IPS-18c (cell line): ENCODE results near the gene SPIB.

Source experiments
- H3K4me3 ChIP-seq: 2 replicates; pipeline ENCODE4 v1.7.0; 2013; ENCODE audit warnings: low read depth, mild to moderate bottlenecking, low read length, moderate library complexity; ENCODE audit not compliant: insufficient read depth
- H3K9me3 ChIP-seq: one replicate; pipeline ENCODE4 v1.6.1; 2013; ENCODE audit warnings: mild to moderate bottlenecking, low read length, moderate library complexity; ENCODE audit not compliant: control insufficient read depth, insufficient read depth

The SPIB gene

DNA sequence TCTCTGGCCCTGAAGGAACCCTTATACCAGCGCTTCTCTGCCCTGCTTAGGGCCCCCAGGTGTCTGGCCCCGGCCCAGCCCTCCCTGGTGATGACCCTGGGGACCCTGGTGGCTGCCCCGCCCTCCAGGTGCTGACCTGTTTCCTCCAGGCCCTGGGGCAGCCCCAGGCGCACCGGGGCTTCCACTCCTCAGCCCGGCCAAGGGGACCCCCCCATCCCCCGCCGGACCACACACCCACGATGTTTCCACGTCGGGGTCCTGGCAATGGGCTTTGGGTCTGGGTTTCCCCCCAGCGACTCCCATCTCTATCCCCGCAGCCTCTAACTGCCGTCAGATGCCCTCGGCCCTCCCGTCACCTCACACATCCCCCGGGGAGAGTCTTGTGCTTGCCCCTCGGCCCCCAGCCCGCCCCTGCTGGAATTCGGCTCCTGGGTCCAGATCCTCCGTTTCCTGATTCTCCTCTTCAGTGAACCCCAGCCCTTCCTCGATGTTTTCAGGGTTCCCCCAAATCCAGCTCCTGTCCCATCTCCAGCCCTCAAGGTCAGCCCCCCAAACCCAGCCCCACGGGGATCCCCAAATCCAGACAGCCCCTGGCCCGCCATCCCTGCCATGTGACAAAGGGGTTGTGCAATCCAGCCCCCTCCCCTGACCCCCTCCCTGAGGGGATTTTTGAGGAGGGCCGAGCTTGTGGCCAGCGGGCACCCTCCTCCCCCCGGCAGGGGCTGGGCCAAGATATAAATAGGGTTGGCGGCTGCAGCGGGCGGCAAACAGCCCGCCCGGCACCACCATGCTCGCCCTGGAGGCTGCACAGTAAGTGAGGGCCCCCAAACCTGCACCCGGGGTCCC lies at the start of gene SPIB:
SPIB (plus strand) TSS at position 763 of the 846 bp plus-strand sequence; CDS start at position 788, 25 bp downstream.
- H3K4me3 ChIP-seq, result peak within 1 kb of the TSS; percentile 56
- peaks cover 5% of the 10 kb centered on the region for H3K9me3 ChIP-seq

DNA sequence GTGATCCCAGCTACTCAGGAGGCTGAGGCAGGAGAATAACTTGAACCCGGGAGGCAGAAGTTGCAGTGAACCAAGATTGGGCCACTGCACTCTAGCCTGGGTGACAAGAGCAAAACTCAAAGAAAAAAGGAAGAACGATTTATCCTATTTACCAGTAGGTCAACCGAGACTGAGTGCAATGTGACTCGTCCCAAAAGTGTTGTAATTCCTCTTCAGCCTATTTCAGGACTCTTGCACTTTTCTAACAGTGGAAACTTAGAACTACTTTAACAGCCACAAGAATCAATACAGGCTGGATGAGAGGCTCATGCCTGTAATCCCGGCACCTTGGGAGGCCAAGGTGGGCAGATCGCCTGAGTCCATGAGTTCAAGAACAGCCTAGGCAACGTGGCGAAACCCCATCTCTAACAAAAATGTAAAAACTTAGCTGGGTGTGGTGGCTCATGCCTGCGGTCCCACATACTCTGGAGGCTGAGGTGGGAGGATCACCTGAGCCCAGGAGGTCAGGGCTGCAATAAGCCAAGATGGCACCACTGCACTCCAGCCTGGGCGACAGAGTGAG lies 46.7 kb upstream of the SPIB start:
- Histone ChIP-seq H3K4me3 (no peak overlapping the region), H3K9me3 (no peaks in the 10 kb centered on the region)

DNA sequence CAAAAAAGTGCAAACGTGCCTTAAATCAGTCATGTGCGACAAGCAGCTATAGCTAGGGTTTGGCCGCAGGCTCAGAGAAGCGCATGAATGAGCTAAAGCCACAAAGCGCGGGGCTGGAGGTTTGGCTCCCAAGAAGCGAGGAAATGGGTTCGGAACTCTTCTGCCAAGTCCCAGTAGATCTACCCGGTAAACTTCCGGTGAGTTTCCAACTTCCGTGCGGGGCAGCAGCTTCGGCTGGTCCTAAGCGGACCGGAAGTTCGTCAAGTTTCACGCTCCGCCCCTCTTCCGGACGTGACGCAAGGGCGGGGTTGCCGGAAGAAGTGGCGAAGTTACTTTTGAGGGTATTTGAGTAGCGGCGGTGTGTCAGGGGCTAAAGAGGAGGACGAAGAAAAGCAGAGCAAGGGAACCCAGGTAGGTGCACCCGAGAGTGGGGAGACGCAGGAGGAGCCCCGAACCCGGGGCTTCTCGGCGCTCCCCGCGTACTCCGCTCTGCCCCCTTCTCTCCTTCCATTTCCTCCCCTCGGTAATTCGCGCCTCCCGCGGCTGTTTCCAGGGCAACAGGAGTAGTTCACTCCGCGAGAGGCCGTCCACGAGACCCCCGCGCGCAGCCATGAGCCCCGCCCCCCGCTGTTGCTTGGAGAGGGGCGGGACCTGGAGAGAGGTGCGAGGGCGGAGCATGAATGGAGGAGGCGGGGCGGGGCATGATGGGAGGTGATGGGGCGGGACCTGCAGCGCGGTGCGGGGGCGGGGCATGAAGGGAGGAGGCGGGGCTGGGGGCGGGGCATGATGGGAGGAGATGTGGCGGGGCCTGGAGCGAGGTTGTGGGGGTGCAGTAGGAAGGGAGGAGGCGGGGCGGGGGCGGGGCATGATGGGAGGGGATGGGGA lies 42.3 kb upstream of the SPIB start, which contains the start of gene NR1H2:
NR1H2 (plus strand) TSS at position 292 of the 885 bp plus-strand sequence. CDS start 1,149 bp downstream, outside the sequence.
- H3K9me3 ChIP-seq, result no peaks in the 10 kb centered on the region
- H3K4me3 ChIP-seq, result peak within 1 kb of the TSS; percentile 89

DNA sequence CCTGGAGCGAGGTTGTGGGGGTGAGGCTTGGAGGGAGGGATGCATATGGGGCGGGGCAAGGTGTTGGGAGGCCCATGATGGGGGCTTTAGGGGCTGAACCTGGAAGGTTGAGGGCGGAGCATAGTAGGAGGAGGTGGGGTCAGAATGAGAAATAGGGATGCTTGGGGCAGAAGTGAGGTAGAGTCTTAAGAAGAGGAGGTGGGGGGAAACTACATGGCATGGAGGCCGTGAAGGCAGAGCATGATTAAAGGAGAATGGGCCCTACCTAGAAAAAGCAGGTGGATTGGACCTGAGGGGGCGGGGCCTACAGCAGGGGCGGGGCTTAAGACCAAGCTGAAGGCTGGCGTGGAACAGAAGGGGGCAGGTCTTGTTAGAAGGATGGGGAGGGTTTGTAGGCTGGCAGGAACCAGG lies 41.7 kb upstream of the SPIB start:
- Histone ChIP-seq H3K9me3 (no peaks in the 10 kb centered on the region), H3K4me3 (no peak overlapping the region)

DNA sequence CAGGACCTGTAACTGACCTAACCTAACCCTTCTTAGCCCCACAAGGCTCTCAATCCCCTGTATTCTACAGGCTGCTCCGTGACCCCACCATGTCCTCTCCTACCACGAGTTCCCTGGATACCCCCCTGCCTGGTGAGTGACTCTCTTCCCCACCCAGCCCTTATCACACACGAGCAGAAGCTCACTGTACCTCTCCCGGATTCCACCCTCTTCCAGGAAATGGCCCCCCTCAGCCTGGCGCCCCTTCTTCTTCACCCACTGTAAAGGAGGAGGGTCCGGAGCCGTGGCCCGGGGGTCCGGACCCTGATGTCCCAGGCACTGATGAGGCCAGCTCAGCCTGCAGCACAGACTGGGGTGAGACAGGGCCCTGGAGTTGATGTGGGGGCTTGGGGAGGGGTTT lies 41.2 kb upstream of the SPIB start:
- Histone ChIP-seq H3K4me3 (no peak overlapping the region), H3K9me3 (no peaks in the 10 kb centered on the region)

DNA sequence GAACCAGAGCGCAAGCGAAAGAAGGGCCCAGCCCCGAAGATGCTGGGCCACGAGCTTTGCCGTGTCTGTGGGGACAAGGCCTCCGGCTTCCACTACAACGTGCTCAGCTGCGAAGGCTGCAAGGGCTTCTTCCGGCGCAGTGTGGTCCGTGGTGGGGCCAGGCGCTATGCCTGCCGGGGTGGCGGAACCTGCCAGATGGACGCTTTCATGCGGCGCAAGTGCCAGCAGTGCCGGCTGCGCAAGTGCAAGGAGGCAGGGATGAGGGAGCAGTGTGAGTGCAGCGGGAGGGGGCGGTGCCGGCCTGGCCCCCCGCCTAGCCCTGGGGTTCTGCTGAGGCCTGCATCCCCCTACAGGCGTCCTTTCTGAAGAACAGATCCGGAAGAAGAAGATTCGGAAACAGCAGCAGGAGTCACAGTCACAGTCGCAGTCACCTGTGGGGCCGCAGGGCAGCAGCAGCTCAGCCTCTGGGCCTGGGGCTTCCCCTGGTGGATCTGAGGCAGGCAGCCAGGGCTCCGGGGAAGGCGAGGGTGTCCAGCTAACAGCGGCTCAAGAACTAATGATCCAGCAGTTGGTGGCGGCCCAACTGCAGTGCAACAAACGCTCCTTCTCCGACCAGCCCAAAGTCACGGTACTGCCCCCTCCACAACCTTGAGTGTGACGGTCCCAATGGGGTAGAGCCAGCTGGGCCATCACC lies 40.4 kb upstream of the SPIB start:
- no peaks in the 10 kb centered on the region for H3K9me3 ChIP-seq
- no peak overlapping the region for H3K4me3 ChIP-seq

DNA sequence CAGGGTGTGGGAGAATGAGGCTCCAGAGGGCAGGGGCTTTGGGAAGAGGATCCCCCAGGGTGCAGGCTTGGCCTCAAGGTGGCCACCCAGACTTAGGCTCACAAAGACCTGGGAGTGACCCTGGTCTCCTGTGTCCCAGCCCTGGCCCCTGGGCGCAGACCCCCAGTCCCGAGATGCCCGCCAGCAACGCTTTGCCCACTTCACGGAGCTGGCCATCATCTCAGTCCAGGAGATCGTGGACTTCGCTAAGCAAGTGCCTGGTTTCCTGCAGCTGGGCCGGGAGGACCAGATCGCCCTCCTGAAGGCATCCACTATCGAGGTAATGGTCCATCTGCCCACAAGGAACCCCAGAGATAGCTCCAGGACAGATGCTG lies 39.9 kb upstream of the SPIB start:
- Histone ChIP-seq H3K4me3 (no peak overlapping the region), H3K9me3 (no peaks in the 10 kb centered on the region)

DNA sequence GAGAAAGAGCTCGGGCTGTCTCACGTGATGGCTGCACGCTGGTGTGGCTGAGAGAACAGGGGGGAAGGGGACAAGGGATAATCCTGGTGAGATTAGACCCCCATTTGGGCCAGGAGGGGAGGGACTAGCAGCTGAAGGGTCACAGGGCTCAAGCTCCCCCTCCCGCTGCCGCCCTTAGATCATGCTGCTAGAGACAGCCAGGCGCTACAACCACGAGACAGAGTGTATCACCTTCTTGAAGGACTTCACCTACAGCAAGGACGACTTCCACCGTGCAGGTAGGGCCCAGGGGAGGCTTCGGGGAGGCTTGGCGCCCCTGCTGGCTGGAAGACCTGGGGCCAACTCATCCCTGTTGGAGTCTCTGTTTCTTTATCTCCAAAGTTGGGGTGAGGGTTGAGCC lies 39.1 kb upstream of the SPIB start:
- no peak overlapping the region for H3K4me3 ChIP-seq
- H3K9me3 ChIP-seq, result no peaks in the 10 kb centered on the region

DNA sequence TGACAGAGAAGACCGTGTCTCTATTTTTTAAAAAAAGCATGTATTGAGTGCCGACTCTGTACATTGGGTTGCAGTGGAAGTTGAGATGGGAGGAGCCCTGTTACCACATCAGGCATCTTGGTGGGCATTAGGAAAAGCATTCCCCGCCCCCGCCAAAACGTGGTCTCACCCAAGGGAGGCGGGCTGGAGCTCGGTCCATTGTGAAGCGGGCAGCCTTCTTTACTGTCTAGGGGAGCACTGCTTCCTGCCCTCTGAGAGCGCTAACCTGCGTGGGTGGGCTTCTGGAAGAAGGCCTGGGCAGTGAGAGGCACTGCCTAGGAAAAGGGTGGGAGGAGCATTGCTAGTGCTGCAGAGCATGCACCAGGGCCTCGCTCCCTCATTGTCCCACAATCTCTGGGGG lies 38.6 kb upstream of the SPIB start:
- Histone ChIP-seq H3K9me3 (no peaks in the 10 kb centered on the region), H3K4me3 (no peak overlapping the region)

DNA sequence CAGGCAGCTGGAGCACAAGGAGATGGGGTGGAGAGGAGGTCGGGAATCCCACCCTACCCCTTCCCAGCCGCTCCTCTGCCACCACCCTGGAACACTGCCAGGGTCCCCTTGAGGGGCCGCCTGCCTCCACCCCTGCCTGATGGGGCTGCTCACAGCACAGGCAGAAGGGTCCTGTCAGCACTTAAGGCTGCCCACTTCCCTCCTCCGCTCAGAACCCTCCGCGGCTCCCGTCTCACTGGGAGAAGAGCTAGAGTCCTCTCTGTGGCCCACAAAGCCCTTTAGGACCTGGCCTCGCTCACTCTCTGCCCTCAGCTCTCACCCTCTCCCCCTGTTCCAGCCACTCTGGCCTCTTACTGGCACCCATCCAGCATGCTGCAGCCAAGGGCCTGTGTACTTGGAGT lies 38.0 kb upstream of the SPIB start:
- Histone ChIP-seq H3K4me3 (no peak overlapping the region), H3K9me3 (no peaks in the 10 kb centered on the region)

DNA sequence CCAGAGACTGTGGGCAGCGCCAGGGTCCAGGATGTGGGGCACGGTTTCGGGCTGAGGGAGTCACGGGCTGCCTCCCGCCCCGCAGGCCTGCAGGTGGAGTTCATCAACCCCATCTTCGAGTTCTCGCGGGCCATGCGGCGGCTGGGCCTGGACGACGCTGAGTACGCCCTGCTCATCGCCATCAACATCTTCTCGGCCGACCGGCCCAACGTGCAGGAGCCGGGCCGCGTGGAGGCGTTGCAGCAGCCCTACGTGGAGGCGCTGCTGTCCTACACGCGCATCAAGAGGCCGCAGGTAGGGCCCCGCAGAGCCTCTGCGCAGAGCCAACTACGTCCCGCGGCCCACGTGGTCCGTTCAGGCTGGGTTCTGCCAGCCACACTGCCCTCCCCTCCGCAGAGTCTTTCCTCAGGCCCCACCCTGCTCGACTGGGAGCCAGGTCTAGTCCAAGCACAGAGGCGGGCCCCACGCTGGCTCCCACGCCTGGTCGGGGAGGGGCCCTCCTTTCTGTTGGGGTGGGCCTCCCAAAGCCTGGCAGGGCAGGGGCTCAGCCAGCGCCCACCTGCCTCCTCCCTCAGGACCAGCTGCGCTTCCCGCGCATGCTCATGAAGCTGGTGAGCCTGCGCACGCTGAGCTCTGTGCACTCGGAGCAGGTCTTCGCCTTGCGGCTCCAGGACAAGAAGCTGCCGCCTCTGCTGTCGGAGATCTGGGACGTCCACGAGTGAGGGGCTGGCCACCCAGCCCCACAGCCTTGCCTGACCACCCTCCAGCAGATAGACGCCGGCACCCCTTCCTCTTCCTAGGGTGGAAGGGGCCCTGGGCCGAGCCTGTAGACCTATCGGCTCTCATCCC lies 36.6 kb upstream of the SPIB start:
- H3K4me3 ChIP-seq, result no peak overlapping the region

DNA sequence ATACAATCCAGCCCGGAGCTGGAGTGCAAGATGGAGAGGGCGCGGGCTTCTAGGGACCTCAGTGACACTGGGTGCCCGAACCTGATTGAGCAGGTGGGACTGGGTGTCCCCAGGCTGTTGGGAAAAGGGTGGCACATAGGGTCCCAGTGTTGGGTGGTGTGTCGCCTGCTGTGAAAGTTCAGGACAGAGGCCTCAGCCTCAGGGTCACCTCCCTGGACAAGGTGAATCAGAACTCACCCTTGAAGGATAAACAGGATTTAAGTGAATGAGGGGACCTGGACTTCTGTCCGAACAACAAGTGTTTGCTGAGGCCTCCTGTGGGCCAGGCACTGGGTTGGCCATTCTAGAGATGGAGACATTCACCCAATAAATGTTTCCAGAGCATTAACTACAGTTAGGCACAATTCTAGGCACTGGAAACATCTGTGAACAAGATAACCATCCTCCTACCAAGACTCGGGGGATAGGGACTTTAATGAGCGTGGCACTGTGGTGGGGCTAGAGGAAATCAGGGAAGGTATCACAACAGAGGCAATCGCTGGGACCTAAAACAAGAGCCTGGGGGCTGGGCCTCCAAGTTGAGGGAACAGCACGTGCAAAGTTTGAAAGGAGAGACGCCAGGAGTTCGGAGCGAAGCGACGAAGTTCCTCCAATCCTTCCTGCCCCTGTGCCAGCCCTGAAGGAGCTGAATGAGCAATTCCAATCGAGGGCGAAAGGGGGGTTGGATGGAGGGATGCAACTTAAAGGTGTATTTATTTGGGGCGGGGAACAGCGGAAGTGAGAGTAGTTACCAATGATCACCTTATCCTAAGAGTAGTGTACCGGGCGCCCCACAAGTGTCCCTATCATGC lies 35.5 kb upstream of the SPIB start:
- H3K9me3 ChIP-seq, result no peaks in the 10 kb centered on the region
- H3K4me3 ChIP-seq, result peak overlapping the region; percentile 51; the same call in 1 of the 2 replicates

More for the DNA sequence above, 36.6 kb upstream of the SPIB start:
- no peaks in the 10 kb centered on the region for H3K9me3 ChIP-seq

DNA sequence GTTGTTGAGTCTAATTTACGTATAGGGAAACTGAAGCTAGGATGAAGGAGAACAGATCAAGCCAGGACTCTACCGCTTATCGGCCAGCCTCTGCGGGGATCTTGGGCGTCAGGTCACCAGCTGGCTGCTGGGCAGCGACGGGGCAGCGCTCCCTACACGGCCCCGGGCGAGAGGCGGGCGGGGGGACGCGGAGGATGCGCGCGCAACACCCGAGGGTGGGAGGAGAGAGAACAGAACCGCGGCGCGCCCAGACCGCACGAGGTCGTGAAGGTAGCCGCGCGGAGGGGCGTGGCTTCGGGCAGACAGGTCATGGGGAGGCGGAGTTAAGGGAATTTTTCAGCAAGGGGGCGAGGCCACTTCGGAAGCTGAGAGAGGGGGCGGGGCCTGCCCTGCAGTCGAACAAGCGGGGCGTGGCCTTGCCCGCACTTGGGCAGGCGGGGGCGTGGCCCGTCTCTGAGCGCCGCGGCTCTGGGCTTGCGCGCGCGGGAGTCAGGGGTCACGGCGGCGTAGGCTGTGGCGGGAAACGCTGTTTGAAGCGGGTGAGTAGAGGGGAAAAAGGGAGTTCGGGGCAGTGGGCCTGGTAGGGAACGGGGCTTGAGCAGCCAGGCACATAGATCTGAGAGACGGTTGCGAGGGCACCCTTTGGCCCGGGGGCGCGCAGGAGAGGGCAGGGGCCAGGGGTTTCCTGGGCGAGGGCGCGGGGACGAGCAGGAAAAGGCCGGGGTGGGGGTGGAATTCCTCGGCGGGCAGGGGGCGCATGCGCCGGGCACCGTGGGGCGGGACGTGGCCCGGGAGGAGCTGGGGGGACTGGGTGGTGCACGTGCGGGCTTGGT lies 34.7 kb upstream of the SPIB start, which contains the start of gene POLD1:
POLD1 (plus strand) TSS at position 496 of the 833 bp plus-strand sequence. CDS start 14,505 bp downstream, outside the sequence.
- Histone ChIP-seq H3K9me3 (no peaks in the 10 kb centered on the region), H3K4me3 (peak within 1 kb of the TSS; percentile 51)

DNA sequence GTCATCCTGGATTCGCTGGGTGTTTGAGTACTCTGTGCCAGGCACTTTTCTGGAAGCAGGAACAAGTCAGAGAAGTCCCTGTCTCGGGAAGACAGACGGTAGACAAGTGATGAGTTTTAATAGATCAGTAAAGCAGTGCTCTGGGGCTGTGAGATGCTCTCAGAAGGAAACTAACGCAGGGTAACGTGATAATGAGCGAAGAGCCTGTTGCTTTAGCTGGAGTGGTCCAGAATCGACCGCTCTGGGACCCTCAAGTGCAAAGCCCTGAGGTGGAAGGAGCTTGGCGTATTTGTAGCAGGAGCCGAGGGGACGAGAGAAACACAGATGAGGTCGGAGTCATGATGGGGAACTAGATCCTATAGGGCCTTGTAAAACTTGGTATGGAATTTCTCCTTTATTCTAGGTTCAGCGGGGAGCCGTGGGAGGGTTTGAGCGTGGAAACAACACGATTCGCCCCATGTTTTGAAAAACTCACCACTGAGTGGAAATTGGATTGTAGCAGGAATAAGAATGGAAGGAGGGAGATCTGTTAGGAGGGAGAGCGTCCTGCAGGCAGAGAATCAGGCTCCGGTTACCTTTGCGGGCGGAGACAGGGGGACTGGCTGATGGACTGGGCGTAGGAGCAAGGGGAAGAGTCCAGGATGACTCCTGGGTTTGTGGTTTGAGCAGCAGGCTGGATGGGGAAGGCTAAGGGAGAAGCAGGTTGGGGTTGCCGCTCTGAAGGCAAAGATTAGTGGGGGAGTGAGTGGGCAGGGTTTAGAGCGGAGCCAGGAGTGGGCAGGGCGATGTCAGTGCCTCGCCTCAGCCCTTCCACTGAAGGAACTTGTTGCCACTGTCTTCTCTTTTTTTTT lies 33.8 kb upstream of the SPIB start:
- H3K4me3 ChIP-seq, result peak overlapping the region; percentile 51
- H3K9me3 ChIP-seq, result no peaks in the 10 kb centered on the region
